Endometrial microvascular endothelial cells (primary cell): Measurements from ENCODE around the gene TM9SF2. TPM values are rescaled to one million over a fixed set of nuclear protein-coding genes. Genes with fewer than 3 reads are reported as not detected.

ENCODE experiments used
- in situ Hi-C: cut with HindIII; loops from 2 replicates; pipeline ENCODE4 v1.10.0; 2017; ENCODE audit warnings: low sequenced_read_pairs, low pct_unique_long_range_greater_than_20kb; ENCODE audit errors: inconsistent ontology term
- total RNA-seq: library from RNA; depleted of rRNA; stranded (reverse); fragments of >200 nt; gene quantifications from one replicate; pipeline ENCODE4 v1.2.3, GENCODE V29; 2015; ENCODE audit errors: inconsistent ontology term

TM9SF2 gene
- total RNA-seq, 1 donor from 2014 or later = 117 TPM

GRCh38 chr13:99605420-99606323, 104.4 kb downstream of the TM9SF2 start:
- in situ Hi-C loops = no loop called here

GRCh38 chr13:99606324-99607066, 105.2 kb downstream of the TM9SF2 start, which contains the start of gene CLYBL:
CLYBL (plus strand) TSS chr13:99606690.
- in situ Hi-C loops = no loop called here

GRCh38 chr13:99608345-99608744, 107.1 kb downstream of the TM9SF2 start:
- in situ Hi-C loops = no loop called here

- in situ Hi-C loops = no loop called here
Observed at GRCh38 chr13:99610702-99611289, 109.5 kb downstream of the TM9SF2 start.

Other genes with a start within 250 kb of the TM9SF2 start
- gene GPR18, start 243.1 kb upstream of the TM9SF2 start, total RNA-seq = not detected
- 0.65 TPM for gene GPR183, start 194.1 kb upstream of the TM9SF2 start, total RNA-seq
- gene CLYBL, start 105.2 kb downstream of the TM9SF2 start, total RNA-seq = not detected